DOHH2 (cell line): Measurements from ENCODE around the gene CYTH3.
"Not testable (repeated sequence)": the region's sequence is repeated elsewhere in the genome, so short reads cannot be mapped to it uniquely, and the experiment has no call there.

ENCODE experiments used
- H3F3A ChIP-seq: fragments of 200-600 bp; sonication (generic), shearing (Covaris generic); 2 replicates; pipeline ENCODE4 v1.6.0; 2016; ENCODE audit warnings: antibody characterized with exemption, mild to moderate bottlenecking; ENCODE audit not compliant: control insufficient read depth, insufficient read depth
- H3K27ac ChIP-seq: fragments of 200-600 bp; sonication (generic); 2 replicates; pipeline ENCODE4 v1.5.1; 2014; ENCODE audit warnings: low read depth, mild to moderate bottlenecking, low read length, moderate library complexity
- H3K27me3 ChIP-seq: fragments of 200-600 bp; sonication (generic); 2 replicates; pipeline ENCODE4 v1.6.1; 2014; ENCODE audit warnings: mild to moderate bottlenecking, low read length, mixed read lengths; ENCODE audit not compliant: control insufficient read depth
- H3K36me3 ChIP-seq: fragments of 200-600 bp; sonication (generic); 2 replicates; pipeline ENCODE4 v1.6.1; 2014; ENCODE audit warnings: mild to moderate bottlenecking, low read length, moderate library complexity, mixed read lengths; ENCODE audit not compliant: control insufficient read depth
- H3K4me1 ChIP-seq: fragments of 200-600 bp; sonication (generic); 2 replicates; pipeline ENCODE4 v1.6.1; 2014; ENCODE audit warnings: mild to moderate bottlenecking, low read length, mixed read lengths; ENCODE audit not compliant: control insufficient read depth
- H3K4me2 ChIP-seq: fragments of 200-600 bp; sonication (generic); 2 replicates; pipeline ENCODE4 v1.6.0; 2014; ENCODE audit warnings: mild to moderate bottlenecking, low read length, moderate library complexity
- H3K4me3 ChIP-seq: fragments of 200-600 bp; sonication (generic); 2 replicates; pipeline ENCODE4 v1.5.1; 2014; ENCODE audit warnings: mild to moderate bottlenecking, low read length, mixed read lengths
- H3K79me2 ChIP-seq: fragments of 200-600 bp; sonication (generic); 2 replicates; pipeline ENCODE4 v1.6.1; 2014; ENCODE audit warnings: mild to moderate bottlenecking, low read length, mixed read lengths; ENCODE audit not compliant: control insufficient read depth
- H3K9me2 ChIP-seq: fragments of 200-600 bp; sonication (generic); replicated peaks from 2 replicates; pipeline ENCODE4 v1.6.1; 2014; ENCODE audit warnings: mild to moderate bottlenecking, low read length, mixed read lengths; ENCODE audit not compliant: control insufficient read depth
- H3K9me3 ChIP-seq: fragments of 200-600 bp; sonication (generic); 2 replicates; pipeline ENCODE4 v1.6.1; 2014; ENCODE audit warnings: antibody characterized with exemption, low read length, mixed read lengths; ENCODE audit not compliant: control insufficient read depth, insufficient read depth
- H4K20me1 ChIP-seq: fragments of 200-600 bp; sonication (generic); 2 replicates; pipeline ENCODE4 v1.6.0; 2014; ENCODE audit warnings: low read depth, mild to moderate bottlenecking, antibody characterized with exemption, low read length, moderate library complexity; ENCODE audit not compliant: control insufficient read depth, insufficient read depth
- EZH2phosphoT487 ChIP-seq: fragments of 200-600 bp; sonication (generic); IDR thresholded peaks from 2 replicates; pipeline ENCODE4 v1.6.1; 2017; ENCODE audit warnings: borderline replicate concordance, mild to moderate bottlenecking, antibody characterized with exemption, low read length, moderate library complexity, mixed read lengths
- TF ChIP-seq, protein P1 (sequence below): fragments of 200-600 bp; sonication (generic); IDR thresholded peaks from one replicate; pipeline ENCODE4 v1.5.1; 2014; ENCODE audit warnings: antibody characterized with exemption, mild to moderate bottlenecking, low read depth, low read length; ENCODE audit not compliant: poor library complexity, severe bottlenecking

CYTH3 gene

DNA sequence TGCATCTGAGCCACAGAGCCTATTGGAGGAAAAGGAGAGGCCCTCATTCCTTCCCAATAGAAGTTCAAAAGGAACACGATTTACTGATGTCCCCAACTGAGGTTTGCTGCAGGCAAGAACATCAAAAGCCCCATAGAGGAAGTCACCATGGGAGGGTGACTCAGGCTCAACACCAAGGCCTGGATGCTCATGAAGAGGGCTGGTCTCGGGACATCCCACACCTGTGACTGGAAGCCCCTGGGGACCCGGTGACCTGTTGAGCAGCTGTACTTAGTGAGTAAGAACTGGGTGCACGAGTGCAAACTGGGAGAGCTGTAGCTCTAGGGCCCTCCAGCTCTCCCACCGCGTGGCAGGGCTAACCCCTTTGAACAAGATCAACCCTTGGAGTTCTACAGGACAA lies 38.0 kb downstream of the CYTH3 start:
- H3K9me2 ChIP-seq: no peaks in the 10 kb centered on the region
- H4K20me1 ChIP-seq: no peaks in the 10 kb centered on the region
- no peak overlapping the region for H3K4me3 ChIP-seq
- peaks cover 3% of the 10 kb centered on the region for H3K4me1 ChIP-seq
- no peak overlapping the region for H3K4me2 ChIP-seq
- H3K36me3 ChIP-seq: no peaks in the 10 kb centered on the region
- H3K27me3 ChIP-seq: peaks cover 23% of the 10 kb centered on the region
- no peaks in the 10 kb centered on the region for H3K79me2 ChIP-seq
- TF ChIP-seq, protein P1, sequence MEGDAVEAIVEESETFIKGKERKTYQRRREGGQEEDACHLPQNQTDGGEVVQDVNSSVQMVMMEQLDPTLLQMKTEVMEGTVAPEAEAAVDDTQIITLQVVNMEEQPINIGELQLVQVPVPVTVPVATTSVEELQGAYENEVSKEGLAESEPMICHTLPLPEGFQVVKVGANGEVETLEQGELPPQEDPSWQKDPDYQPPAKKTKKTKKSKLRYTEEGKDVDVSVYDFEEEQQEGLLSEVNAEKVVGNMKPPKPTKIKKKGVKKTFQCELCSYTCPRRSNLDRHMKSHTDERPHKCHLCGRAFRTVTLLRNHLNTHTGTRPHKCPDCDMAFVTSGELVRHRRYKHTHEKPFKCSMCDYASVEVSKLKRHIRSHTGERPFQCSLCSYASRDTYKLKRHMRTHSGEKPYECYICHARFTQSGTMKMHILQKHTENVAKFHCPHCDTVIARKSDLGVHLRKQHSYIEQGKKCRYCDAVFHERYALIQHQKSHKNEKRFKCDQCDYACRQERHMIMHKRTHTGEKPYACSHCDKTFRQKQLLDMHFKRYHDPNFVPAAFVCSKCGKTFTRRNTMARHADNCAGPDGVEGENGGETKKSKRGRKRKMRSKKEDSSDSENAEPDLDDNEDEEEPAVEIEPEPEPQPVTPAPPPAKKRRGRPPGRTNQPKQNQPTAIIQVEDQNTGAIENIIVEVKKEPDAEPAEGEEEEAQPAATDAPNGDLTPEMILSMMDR: no peak
- no peak for TF ChIP-seq EZH2phosphoT487
- no peaks in the 10 kb centered on the region for H3F3A ChIP-seq
- no peaks in the 10 kb centered on the region for H3K9me3 ChIP-seq
- no peak overlapping the region for H3K27ac ChIP-seq

DNA sequence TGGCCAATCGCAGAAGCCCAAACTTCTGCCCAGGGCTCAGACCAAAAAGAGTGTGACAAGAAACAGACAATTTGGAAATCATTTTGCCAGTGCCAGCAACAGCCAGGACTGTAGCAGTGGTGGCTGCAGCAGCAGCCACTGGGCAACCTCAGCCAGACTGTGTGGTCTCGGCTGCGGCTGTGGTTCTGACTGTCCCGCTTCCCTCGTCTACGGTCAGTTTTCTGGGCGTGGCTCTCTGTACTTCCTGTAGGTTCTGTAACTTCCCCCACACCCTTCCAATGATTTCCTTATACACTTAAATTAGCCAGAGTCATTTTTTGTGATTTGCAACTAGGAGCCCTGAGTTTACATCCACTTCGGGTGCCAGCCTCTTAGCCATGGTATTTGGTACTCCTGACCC lies 39.9 kb downstream of the CYTH3 start:
- no peaks in the 10 kb centered on the region for H3K36me3 ChIP-seq
- H3F3A ChIP-seq: no peaks in the 10 kb centered on the region
- peaks cover 35% of the 10 kb centered on the region for H3K27me3 ChIP-seq
- peaks cover 6% of the 10 kb centered on the region for H3K4me1 ChIP-seq
- no peaks in the 10 kb centered on the region for H3K79me2 ChIP-seq
- no peaks in the 10 kb centered on the region for H4K20me1 ChIP-seq
- H3K4me2 ChIP-seq: no peak overlapping the region
- TF ChIP-seq, protein P1: no peak
- TF ChIP-seq EZH2phosphoT487: no peak
- H3K4me3 ChIP-seq: no peak overlapping the region
- no peak overlapping the region for H3K27ac ChIP-seq
- no peaks in the 10 kb centered on the region for H3K9me2 ChIP-seq
- H3K9me3 ChIP-seq: no peaks in the 10 kb centered on the region

DNA sequence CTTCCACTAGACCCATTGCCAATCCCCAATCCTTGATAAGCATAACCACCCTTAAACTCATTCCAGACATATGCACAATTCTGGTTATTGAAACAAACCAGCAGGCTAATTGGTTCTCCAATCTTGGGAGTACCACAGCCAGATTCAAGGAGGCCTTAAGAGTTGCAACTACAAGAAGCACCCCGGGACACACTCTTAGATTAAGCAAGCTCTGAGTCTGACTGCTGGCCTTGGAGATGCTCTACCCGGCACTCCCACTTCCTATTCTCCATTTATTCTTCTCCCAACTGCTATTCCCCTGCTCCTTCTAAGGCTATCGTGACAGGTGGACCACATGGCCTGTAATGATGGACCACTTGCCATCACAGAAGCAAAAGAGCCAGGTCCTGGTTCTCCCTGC lies 40.3 kb downstream of the CYTH3 start:
- no peaks in the 10 kb centered on the region for H4K20me1 ChIP-seq
- H3K4me1 ChIP-seq: peaks cover 6% of the 10 kb centered on the region
- no peaks in the 10 kb centered on the region for H3F3A ChIP-seq
- no peak overlapping the region for H3K4me2 ChIP-seq
- peaks cover 37% of the 10 kb centered on the region for H3K27me3 ChIP-seq
- TF ChIP-seq, protein P1: no peak
- no peak for TF ChIP-seq EZH2phosphoT487
- no peaks in the 10 kb centered on the region for H3K9me2 ChIP-seq
- no peaks in the 10 kb centered on the region for H3K79me2 ChIP-seq
- H3K4me3 ChIP-seq: no peak overlapping the region
- H3K36me3 ChIP-seq: no peaks in the 10 kb centered on the region
- H3K9me3 ChIP-seq: no peaks in the 10 kb centered on the region
- H3K27ac ChIP-seq: no peak overlapping the region

DNA sequence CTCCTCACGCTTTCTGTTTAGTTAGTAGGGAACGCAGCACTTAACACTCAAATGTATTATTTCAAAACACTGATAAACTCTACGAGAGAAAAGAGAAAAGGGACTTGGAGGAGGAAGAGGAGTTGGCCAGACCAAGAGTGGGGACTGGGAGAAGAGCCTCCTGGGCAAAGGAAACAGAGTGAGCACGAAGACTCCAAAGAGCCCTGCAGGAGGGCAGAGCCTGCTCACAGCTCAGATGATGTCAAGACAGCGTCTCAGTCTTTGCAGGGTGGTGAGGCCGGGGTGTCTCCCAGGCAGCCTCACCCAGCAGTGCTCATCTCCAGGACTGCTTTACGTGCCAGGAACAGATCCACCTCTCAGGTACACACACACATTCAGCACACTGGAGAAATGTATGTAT lies 41.2 kb downstream of the CYTH3 start:
- no peak overlapping the region for H3K4me2 ChIP-seq
- no peaks in the 10 kb centered on the region for H3F3A ChIP-seq
- no peaks in the 10 kb centered on the region for H3K36me3 ChIP-seq
- no peaks in the 10 kb centered on the region for H4K20me1 ChIP-seq
- H3K79me2 ChIP-seq: no peaks in the 10 kb centered on the region
- no peak overlapping the region for H3K27ac ChIP-seq
- no peak overlapping the region for H3K4me3 ChIP-seq
- no peaks in the 10 kb centered on the region for H3K9me2 ChIP-seq
- peaks cover 37% of the 10 kb centered on the region for H3K27me3 ChIP-seq
- TF ChIP-seq EZH2phosphoT487: no peak
- TF ChIP-seq, protein P1: no peak
- H3K9me3 ChIP-seq: no peaks in the 10 kb centered on the region
- H3K4me1 ChIP-seq: peaks cover 6% of the 10 kb centered on the region

DNA sequence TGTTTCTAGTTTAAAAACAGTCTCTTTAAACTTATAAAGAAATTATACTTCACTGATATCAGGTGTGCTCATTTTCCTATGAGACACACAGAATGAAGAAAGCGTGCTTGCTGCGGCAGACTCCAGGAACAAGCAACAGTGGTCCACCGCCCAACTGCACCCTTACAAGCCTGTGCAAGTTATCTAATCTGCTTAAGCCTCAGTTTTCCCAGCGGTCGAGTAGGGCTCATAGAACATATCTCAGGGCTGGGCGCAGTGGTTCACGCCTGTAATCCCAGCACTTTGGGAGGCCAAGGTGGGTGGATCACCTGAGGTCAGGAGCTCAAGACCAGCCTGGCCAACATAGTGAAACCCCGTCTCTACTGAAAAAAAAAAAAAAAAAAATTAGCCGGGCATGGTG lies 43.1 kb downstream of the CYTH3 start:
- H3K36me3 ChIP-seq, H3K4me3 ChIP-seq, H3K4me2 ChIP-seq, H3K9me2 ChIP-seq, H4K20me1 ChIP-seq, H3K79me2 ChIP-seq, H3K4me1 ChIP-seq, H3K9me3 ChIP-seq, H3F3A ChIP-seq, H3K27ac ChIP-seq: not testable (repeated sequence)
- H3K27me3 ChIP-seq: peaks cover 34% of the 10 kb centered on the region
